Heart left ventricle (tissue), 16 donors: ENCODE measurements around the gene LRRC10B. TPM values are rescaled to one million over a fixed set of nuclear protein-coding genes. Genes with fewer than 3 reads are reported as not detected.
A peak's percentile ranks its signal among the peaks of the same experiment; 100 is the strongest.

Experiments used
- ATAC-seq, 4 donors: fragments of 200-7000 bp; cut with Tn5 transposase; one replicate each; pipeline ENCODE4 v1.9.1; 2020 to 2022; ENCODE audit warnings: moderate library complexity in 4 of 4, mild to moderate bottlenecking in 3 of 4, moderate number of reproducible peaks in 1 of 4
- DNase-seq, 5 donors: peaks; one replicate each; pipeline ENCODE4 v3.0.0-alpha.2; 2020
- H3K27ac ChIP-seq, 12 donors: fragments of 200-600 bp; sonication (generic) in 4 of 12; one replicate each; pipeline versions ENCODE4 v1.5.0 to v1.8.0; 2016 to 2022; ENCODE audit warnings: mild to moderate bottlenecking in 2 of 12
- H3K27me3 ChIP-seq, 9 donors: fragments of 200-600 bp; sonication (generic) in 2 of 9; one replicate each; pipeline versions ENCODE4 v1.5.1 to v1.8.0; 2016 to 2022; ENCODE audit warnings: mild to moderate bottlenecking in 3 of 9
- H3K36me3 ChIP-seq, 9 donors: fragments of 200-600 bp; sonication (generic) in 2 of 9; one replicate each; pipeline versions ENCODE4 v1.5.0 to v1.8.0; 2018 to 2022; ENCODE audit warnings: mild to moderate bottlenecking in 2 of 9
- H3K4me1 ChIP-seq, 12 donors: fragments of 200-600 bp; sonication (generic) in 4 of 12; one replicate each; pipeline versions ENCODE4 v1.5.0 to v1.8.0; 2016 to 2022; ENCODE audit warnings: mild to moderate bottlenecking in 3 of 12
- H3K4me3 ChIP-seq, 12 donors: fragments of 200-600 bp; sonication (generic) in 4 of 12; one replicate each; pipeline versions ENCODE4 v1.5.0 to v1.8.0; 2017 to 2022; ENCODE audit warnings: mild to moderate bottlenecking in 9 of 12, moderate library complexity in 4 of 12
- H3K9me3 ChIP-seq, 12 donors: fragments of 200-600 bp; sonication (generic) in 4 of 12; one replicate each; pipeline versions ENCODE4 v1.5.0 to v1.8.0; 2016 to 2022; ENCODE audit warnings: mild to moderate bottlenecking in 1 of 12
- POLR2A ChIP-seq, 2 donors: fragments of 450-650 bp; IDR thresholded peaks; one replicate each; pipeline ENCODE4 v1.6.1; 2017; ENCODE audit warnings: antibody characterized with exemption in 2 of 2, mild to moderate bottlenecking in 2 of 2, moderate library complexity in 2 of 2
- WGBS, 4 donors: extraction: QIAGEN DNeasy Blood & Tissue Kit in 2 of 4; methylation state at CpG; one replicate each; pipeline versions ENCODE4 v1.1.5 to v1.1.7; 2013 to 2018; 5-methylcytosine and 5-hydroxymethylcytosine counted together
- intact Hi-C, 10 donors: fragments of 100-400 bp; cut with DNase I; formaldehyde crosslinking; loops; one replicate each; pipeline versions ENCODE4 v1.11.1 to v1.14.2; 2022
- polyA plus RNA-seq, 2 donors: library from polyadenylated mRNA; stranded (reverse); fragments of 200-250 nt; gene quantifications; one replicate each; pipeline ENCODE4 v1.2.3, GENCODE V29; 2013
- total RNA-seq, 9 donors: library from RNA; depleted of rRNA in 2 of 9; stranded (reverse); fragments of >200 nt in 2 of 9; fragmentation: NEBNext Ultra II Directional in 3 of 9; extraction: Animal tissue kit (Norgen Biotek cat#: 25700) in 3 of 9; gene quantifications; one replicate each; pipeline versions ENCODE4 v1.1.0 to v1.2.4, GENCODE V29; 2016 to 2023
- TF ChIP-seq, protein P1 (sequence below), 12 donors: fragments of 200-600 bp; sonication (generic) in 4 of 12; IDR thresholded peaks; one replicate each; pipeline versions ENCODE4 v1.5.0 to v1.8.0; 2018 to 2022; ENCODE audit warnings: antibody characterized with exemption in 12 of 12, mild to moderate bottlenecking in 5 of 12
- donor health status: ischemic (EF 13 %, LVEDD 7.1; RV severe dilation, severe dysfunction).
- donor health status: healthy with polysubstance abuse.
- donor health status: DM: no; HTN: yes; CAD: no.
- donor health status: DM: no; HTN: no; CAD: no.
- donor health status: ischemic (EF 25% LVEDD 6.9; RV normal size, moderate dysfunction).
- donor health status: ischemic (EF 25% LVEDD 5.7; RV mildly dilated, moderate dysfunction).
- donor health status: healthy.
- donor health status: DM: yes; HTN: yes; CAD: no.
- donor health status: ischemic (EF 35%, LVEDD 5.7; RV mildly dilated, moderate dysfunction).
- donor health status: nonischemic (EF 11% LVEDD 7.7; RV severe dilation, severe dysfunction).
- donor health status: DM: yes; HTN: yes; CAD: no.
- donor health status: PGD.
- donor health status: ischemic (EF 29% LVEDD 5.4; RV normal size, mild dysfunction).
- donor health status: nonischemic (EF 23%, LVEDD 6.1; RV moderate dilation, normal function).

Gene LRRC10B
- total and polyA plus RNA-seq, 11 donors = 0.15 to 4.2 (median 1.1) TPM

DNA sequence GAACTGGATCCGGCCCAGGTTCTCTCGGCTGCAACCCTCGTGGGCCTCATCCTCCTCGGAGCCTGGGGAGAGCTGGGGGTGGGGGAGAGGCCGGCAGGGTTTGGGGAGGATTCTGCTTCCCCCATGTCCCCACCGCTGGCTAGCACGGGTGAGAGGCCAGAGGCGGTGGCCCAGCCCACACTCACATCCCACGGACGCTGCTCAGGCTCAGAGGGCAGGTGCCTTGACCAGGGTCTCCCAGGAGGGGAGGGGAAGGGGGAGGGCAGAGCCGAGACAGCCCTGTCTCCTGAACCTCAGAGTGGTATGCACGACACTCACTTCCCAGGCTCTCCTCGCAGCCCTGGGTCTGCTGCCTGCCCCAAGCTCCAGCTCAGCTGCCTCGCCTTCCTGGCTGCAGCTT is 19.6 kb downstream of the LRRC10B start:
- Histone ChIP-seq H3K9me3 (no peaks in the 10 kb centered on the region), H3K4me3 (no peak overlapping the region), H3K27me3 (no peaks in the 10 kb centered on the region), H3K4me1 (peaks cover 0 to 34% (median 0%) of the 10 kb centered on the region in 12 donors), H3K36me3 (no peaks in the 10 kb centered on the region), H3K27ac (no peak overlapping the region)
- ATAC-seq = no peak
- 71 to 90% (median 72%) methylated on average over 9 to 14 of the region's 14 CpGs for WGBS, 4 donors
- TF ChIP-seq POLR2A (IDR thresholded peaks at IDR 0.05) = no peak
- TF ChIP-seq, protein P1, sequence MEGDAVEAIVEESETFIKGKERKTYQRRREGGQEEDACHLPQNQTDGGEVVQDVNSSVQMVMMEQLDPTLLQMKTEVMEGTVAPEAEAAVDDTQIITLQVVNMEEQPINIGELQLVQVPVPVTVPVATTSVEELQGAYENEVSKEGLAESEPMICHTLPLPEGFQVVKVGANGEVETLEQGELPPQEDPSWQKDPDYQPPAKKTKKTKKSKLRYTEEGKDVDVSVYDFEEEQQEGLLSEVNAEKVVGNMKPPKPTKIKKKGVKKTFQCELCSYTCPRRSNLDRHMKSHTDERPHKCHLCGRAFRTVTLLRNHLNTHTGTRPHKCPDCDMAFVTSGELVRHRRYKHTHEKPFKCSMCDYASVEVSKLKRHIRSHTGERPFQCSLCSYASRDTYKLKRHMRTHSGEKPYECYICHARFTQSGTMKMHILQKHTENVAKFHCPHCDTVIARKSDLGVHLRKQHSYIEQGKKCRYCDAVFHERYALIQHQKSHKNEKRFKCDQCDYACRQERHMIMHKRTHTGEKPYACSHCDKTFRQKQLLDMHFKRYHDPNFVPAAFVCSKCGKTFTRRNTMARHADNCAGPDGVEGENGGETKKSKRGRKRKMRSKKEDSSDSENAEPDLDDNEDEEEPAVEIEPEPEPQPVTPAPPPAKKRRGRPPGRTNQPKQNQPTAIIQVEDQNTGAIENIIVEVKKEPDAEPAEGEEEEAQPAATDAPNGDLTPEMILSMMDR (IDR thresholded peaks at IDR 0.05) = no peak
- intact Hi-C loops = loop anchor here in 1 of 10 donors (5.0 kb wide), 1 partner anchor 49 kb away; no protein-coding TSS in a partner anchor
- no peak for DNase-seq

DNA sequence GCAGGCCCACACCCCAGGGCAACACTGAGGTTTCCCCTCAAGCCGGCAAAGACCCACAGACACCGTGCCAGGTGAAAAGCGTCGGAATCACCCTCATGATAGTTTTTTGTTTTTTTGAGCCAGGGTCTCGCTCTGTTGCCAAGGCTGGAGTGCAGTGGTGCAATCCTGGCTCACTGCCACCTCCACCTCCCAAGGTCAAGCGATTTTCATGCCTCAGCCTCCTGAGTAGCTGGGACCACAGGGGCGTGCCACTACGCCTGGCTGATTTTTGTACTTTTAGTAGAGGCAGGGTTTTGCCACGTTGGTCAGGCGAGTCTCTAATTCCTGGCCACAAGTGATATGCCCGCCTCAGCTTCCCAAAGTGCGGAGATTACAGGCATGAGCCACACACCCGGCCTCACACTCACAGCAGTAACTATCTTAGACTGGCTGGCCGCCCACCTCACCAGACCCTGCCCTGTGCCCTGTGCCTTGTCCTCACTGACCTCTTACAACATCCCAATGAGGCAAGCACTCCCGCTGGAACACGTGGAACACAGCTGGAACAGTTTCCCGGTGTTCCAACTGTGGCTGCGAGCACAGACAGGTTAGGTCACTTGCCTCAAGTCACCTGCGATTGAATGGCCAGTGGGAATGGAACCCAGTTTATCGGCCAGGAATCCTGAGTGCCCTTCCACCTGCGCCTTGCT is 21.1 kb downstream of the LRRC10B start:
- peak overlapping the region in 2 of 12 donors; percentile 29 to 46 for H3K27ac ChIP-seq
- intact Hi-C loops = loop anchor here in 6 of 10 donors (2.0 to 10.0 kb wide), 4 partner anchors 48 to 105 kb away; no protein-coding TSS in a partner anchor
- WGBS, 4 donors = 45 to 66% (median 62%) methylated on average over 21 of the region's 21 CpGs
- TF ChIP-seq, protein P1 (IDR thresholded peaks at IDR 0.05) = no peak
- TF ChIP-seq POLR2A (IDR thresholded peaks at IDR 0.05) = no peak
- no peaks in the 10 kb centered on the region for H3K36me3 ChIP-seq
- H3K9me3 ChIP-seq = no peaks in the 10 kb centered on the region
- ATAC-seq (peak; percentile 38 to 67 (median 59)), DNase-seq (peak in 3 of 5 donors; percentile 56 to 80 (median 76))
- no peaks in the 10 kb centered on the region for H3K27me3 ChIP-seq
- no peak overlapping the region for H3K4me3 ChIP-seq
- peaks cover 0 to 32% (median 1%) of the 10 kb centered on the region in 12 donors for H3K4me1 ChIP-seq

DNA sequence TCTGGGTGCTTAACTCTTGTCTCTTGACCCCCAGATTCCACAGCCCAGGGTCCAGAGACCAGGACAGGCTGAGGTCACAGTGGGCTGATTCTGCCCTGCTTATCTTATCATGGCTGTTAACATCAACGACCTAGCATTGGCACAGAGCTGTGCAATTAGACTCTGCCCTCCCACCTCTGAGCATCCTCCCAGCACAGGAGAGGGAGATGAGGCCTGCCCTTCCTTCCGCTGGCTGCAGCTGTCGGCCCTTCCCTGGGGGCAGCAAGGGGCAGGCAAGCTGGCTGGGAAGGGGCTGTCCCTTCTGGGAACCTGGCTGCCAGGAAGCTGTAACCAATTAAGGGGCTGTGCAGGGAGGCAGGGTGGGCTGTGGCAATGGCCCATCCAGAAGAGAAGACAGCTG is 22.5 kb downstream of the LRRC10B start:
- ATAC-seq = no peak
- no peak for DNase-seq
- H3K4me1 ChIP-seq = peaks cover 0 to 33% (median 13%) of the 10 kb centered on the region in 12 donors
- TF ChIP-seq POLR2A (IDR thresholded peaks at IDR 0.05) = no peak
- TF ChIP-seq, protein P1 (IDR thresholded peaks at IDR 0.05) = no peak
- H3K4me3 ChIP-seq = no peak overlapping the region
- H3K27me3 ChIP-seq = no peaks in the 10 kb centered on the region
- no peaks in the 10 kb centered on the region for H3K36me3 ChIP-seq
- no peak overlapping the region for H3K27ac ChIP-seq
- H3K9me3 ChIP-seq = no peaks in the 10 kb centered on the region
- intact Hi-C loops = loop anchor here in 6 of 10 donors (2.0 to 10.0 kb wide), 4 partner anchors 46 to 104 kb away; no protein-coding TSS in a partner anchor
- 53 to 61% (median 60%) methylated on average over 3 of the region's 3 CpGs for WGBS, 4 donors

GRCh38 chr11:61532134-61533038 is 23.8 kb downstream of the LRRC10B start:
- intact Hi-C loops = loop anchor here in 5 of 10 donors (5.0 to 10.0 kb wide), 3 partner anchors 45 to 102 kb away; no protein-coding TSS in a partner anchor
- WGBS, 4 donors = 86 to 93% (median 91%) methylated on average over 10 of the region's 10 CpGs

More at GRCh38 chr11:61532134-61533038, 23.8 kb downstream of the LRRC10B start:
- no peaks in the 10 kb centered on the region for H3K9me3 ChIP-seq
- H3K4me3 ChIP-seq = no peak overlapping the region
- TF ChIP-seq POLR2A (IDR thresholded peaks at IDR 0.05) = no peak
- TF ChIP-seq, protein P1 (IDR thresholded peaks at IDR 0.05) = peak; percentile 63 to 86 (median 78)
- no peak for ATAC-seq
- H3K27me3 ChIP-seq = no peaks in the 10 kb centered on the region
- no peak overlapping the region for H3K27ac ChIP-seq
- no peaks in the 10 kb centered on the region for H3K36me3 ChIP-seq
- DNase-seq = no peak
- H3K4me1 ChIP-seq = peaks cover 0 to 46% (median 16%) of the 10 kb centered on the region in 12 donors
